Neural crest cell (in vitro differentiated cells): ENCODE results near the gene ZBTB7B. TPM values are rescaled to one million over a fixed set of nuclear protein-coding genes. Genes with fewer than 3 reads are reported as not detected.
"Not testable (repeated sequence)": the region's sequence is repeated elsewhere in the genome, so short reads cannot be mapped to it uniquely, and the experiment has no call there.

ENCODE experiments used
- DNase-seq: peaks from one replicate; pipeline ENCODE4 v3.0.0; 2021; ENCODE audit warnings: low read depth, mixed read lengths, low spot score
- H3K27ac Mint-ChIP-seq: one replicate; pipeline ENCODE4 v1.8.0; 2021; ENCODE audit warnings: mild to moderate bottlenecking, mixed read lengths; ENCODE audit not compliant: unreplicated experiment
- H3K27me3 Mint-ChIP-seq: 2 replicates; pipeline ENCODE4 v1.8.0; 2021; ENCODE audit warnings: low read depth, mild to moderate bottlenecking, mixed read lengths
- H3K36me3 Mint-ChIP-seq: 2 replicates; pipeline ENCODE4 v1.8.0; 2021; ENCODE audit warnings: low read depth, mild to moderate bottlenecking, mixed read lengths
- H3K4me1 Mint-ChIP-seq: 2 replicates; pipeline ENCODE4 v1.8.0; 2021; ENCODE audit warnings: mixed read lengths
- H3K4me3 Mint-ChIP-seq: one replicate; pipeline ENCODE4 v1.8.0; 2021; ENCODE audit warnings: mild to moderate bottlenecking, mixed read lengths
- H3K9me3 Mint-ChIP-seq: 2 replicates; pipeline ENCODE4 v1.8.0; 2021; ENCODE audit warnings: mixed read lengths
- total RNA-seq: library from RNA; stranded (reverse); gene quantifications from 2 replicates; pipeline ENCODE4 v1.2.1, GENCODE V29; 2021
- TF ChIP-seq, protein P1 (sequence below): fragments of 200-600 bp; sonication (generic); conservative IDR thresholded peaks from 2 replicates; pipeline ENCODE4 v1.5.0; 2021; ENCODE audit warnings: antibody characterized with exemption, mild to moderate bottlenecking

The ZBTB7B gene
- total RNA-seq, 1 donor from 2014 or later = 6.9 TPM

DNA sequence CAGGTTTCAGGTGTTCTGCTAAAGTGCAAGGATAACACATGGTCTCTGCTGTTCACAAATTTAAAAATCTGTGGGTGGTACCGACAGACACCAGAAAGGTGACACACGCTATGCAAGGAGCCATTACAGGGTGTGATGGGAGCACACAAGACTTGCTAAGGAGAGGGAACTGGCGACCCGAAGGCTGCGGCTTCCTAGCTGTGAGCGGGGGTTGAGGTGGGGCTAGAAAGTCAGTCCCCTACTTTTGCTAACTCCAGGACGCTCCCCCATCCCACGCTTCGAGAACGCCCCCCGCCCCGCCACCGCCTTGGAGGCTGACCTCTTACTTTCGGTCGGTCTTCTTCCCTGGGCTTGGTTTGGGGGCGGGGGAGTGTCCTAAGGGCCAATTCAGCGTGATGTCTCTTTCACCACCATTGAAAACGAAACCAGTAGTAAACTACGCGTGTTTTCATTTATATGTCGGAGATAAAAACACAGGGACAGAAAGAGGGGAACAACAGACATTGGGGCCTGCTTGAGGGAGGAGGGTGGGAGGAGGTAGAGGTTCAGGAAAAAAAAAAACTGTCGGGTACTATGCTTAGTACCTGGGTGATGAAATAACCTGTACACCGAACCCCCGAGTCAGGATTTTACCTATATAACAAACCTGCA is 27.1 kb upstream of the ZBTB7B start:
- no peak for DNase-seq
- Mint-ChIP-seq H3K27me3 (no peaks in the 10 kb centered on the region), H3K9me3 (no peaks in the 10 kb centered on the region), H3K4me3 (no peak overlapping the region), H3K27ac (no peak overlapping the region), H3K36me3 (peaks cover 3% of the 10 kb centered on the region), H3K4me1 (peaks cover 25% of the 10 kb centered on the region)
- TF ChIP-seq, protein P1, sequence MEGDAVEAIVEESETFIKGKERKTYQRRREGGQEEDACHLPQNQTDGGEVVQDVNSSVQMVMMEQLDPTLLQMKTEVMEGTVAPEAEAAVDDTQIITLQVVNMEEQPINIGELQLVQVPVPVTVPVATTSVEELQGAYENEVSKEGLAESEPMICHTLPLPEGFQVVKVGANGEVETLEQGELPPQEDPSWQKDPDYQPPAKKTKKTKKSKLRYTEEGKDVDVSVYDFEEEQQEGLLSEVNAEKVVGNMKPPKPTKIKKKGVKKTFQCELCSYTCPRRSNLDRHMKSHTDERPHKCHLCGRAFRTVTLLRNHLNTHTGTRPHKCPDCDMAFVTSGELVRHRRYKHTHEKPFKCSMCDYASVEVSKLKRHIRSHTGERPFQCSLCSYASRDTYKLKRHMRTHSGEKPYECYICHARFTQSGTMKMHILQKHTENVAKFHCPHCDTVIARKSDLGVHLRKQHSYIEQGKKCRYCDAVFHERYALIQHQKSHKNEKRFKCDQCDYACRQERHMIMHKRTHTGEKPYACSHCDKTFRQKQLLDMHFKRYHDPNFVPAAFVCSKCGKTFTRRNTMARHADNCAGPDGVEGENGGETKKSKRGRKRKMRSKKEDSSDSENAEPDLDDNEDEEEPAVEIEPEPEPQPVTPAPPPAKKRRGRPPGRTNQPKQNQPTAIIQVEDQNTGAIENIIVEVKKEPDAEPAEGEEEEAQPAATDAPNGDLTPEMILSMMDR = no peak

DNA sequence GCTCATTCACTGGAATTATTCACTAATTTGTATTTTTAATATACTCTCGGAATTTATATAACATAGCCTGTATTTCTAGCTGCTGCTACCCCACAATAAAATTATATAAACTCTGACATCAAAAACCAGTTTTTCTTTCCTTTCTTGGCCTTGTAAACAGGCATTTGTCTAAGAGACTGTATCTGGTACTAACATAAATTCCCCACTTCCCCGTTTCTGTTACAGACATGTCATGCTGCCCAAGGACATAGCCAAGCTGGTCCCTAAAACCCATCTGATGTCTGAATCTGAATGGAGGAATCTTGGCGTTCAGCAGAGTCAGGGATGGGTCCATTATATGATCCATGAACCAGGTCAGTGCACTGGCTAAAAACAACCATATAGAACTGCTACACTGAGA is 24.8 kb upstream of the ZBTB7B start:
- H3K4me1 Mint-ChIP-seq, H3K9me3 Mint-ChIP-seq, DNase-seq, H3K4me3 Mint-ChIP-seq, H3K27ac Mint-ChIP-seq, H3K36me3 Mint-ChIP-seq, H3K27me3 Mint-ChIP-seq: not testable (repeated sequence)

DNA sequence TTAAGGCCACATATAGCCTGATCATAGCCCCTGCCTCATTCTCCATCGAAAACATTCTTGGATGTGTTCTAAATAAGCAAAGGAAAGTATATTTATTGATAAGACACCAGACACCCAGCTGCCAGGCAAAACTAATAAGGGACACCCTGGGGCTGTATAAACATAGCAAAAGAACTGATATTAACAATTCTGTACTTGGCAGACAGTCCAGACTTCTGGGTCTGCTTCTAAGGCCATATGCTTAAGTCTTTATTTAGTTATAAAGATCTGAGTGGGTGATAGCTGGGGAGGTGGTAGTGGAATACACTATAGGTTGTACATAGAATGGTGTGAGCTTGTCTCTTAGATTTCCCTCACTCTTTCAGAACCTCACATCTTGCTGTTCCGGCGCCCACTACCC is 24.2 kb upstream of the ZBTB7B start:
- Mint-ChIP-seq H3K27me3 (no peaks in the 10 kb centered on the region), H3K4me3 (peak overlapping the region; percentile 28), H3K36me3 (peaks cover 8% of the 10 kb centered on the region), H3K4me1 (peaks cover 4% of the 10 kb centered on the region), H3K27ac (no peak overlapping the region), H3K9me3 (no peaks in the 10 kb centered on the region)
- DNase-seq = no peak
- TF ChIP-seq, protein P1 = no peak

DNA sequence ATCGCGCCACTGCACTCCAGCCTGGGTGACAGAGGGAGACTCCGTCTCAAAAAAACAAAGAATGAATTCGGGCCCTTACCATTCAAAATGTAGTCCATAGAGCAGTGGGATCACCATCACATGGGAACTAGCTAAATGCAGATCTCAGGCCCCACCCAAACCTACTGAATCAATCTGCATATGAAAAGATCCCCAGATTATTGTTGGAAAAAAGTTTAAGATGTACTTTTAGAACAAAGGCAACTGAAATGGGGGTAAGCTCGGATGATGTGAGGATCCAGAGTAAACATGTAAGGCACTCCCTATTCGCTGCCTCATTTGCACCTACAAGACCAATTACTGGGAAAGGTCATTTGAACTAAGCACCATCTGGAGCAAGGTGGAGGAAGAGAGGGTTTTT is 20.3 kb upstream of the ZBTB7B start:
- Mint-ChIP-seq H3K27ac (no peak overlapping the region), H3K4me1 (peaks cover 13% of the 10 kb centered on the region), H3K27me3 (no peaks in the 10 kb centered on the region), H3K4me3 (no peak overlapping the region), H3K36me3 (peaks cover 8% of the 10 kb centered on the region), H3K9me3 (no peaks in the 10 kb centered on the region)
- TF ChIP-seq, protein P1 = no peak
- DNase-seq = no peak

DNA sequence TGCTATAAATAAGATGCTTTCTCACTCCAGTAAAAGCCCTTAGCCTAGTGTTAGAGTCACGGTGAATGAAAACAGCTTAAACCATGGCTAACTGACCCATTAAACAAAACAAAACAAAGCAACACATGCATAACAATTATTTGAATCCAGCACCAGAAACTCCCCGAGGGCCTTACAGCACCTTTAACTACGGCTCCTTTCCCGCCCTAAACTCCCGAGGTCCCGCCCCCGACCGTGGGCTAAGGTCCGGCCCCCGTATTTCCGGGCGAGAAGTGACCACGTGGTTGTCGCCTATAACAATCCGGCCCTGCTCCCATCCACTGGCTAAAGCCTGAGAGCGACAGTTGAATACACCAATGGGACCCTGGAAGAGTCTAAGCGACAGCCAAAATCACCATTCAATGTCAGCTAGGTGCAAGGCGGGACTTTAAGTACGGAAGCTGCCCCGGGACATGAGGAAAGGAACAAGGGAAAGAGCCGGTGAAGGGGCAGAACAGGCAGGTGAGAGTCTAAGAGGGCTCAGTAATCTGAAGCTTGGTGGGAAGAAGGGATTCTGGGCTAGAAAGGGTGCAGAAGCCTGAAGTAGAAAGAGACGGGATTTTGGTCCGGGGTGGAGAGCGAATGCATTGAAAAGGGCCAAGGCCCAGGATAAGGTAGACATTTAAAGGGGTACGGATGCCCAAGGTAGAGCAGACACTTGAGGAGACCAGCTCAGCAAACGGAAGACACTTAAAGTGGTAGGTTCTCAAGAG is 19.5 kb upstream of the ZBTB7B start, which contains the start of gene FLAD1:
TSS of gene FLAD1 (plus strand) at position 448 of the 752 bp plus-strand sequence. CDS start 351 bp downstream, outside the sequence.
- Mint-ChIP-seq H3K27ac (no peak within 1 kb of the TSS), H3K4me3 (no peak within 1 kb of the TSS), H3K36me3 (peaks cover 8% of the 10 kb centered on the region), H3K27me3 (no peaks in the 10 kb centered on the region), H3K4me1 (peaks cover 9% of the 10 kb centered on the region), H3K9me3 (no peaks in the 10 kb centered on the region)
- TF ChIP-seq, protein P1 = no peak
- DNase-seq = peak; percentile 89
